HepG2 (cell line): ENCODE data around the gene CRYGS. TPM values are rescaled to one million over a fixed set of nuclear protein-coding genes. Genes with fewer than 3 reads are reported as not detected.

Experiments used
- CHD2 ChIP-seq: IDR thresholded peaks from 2 replicates; pipeline ENCODE4 v1.6.1; 2011; ENCODE audit warnings: low read depth, low read length, improper control_type of control experiment
- NFYC ChIP-seq: IDR thresholded peaks from 2 replicates; pipeline ENCODE4 v1.6.1; 2016; ENCODE audit warnings: missing genetic modification reagents, missing compliant biosample characterization
- NKX3-1 ChIP-seq: sonication (generic); formaldehyde crosslinking; IDR thresholded peaks from 2 replicates; pipeline ENCODE4 v1.5.0; 2020; ENCODE audit warnings: missing genetic modification reagents
- SIX1 ChIP-seq: sonication (generic); formaldehyde crosslinking; IDR thresholded peaks from 2 replicates; pipeline ENCODE4 v1.4.0; 2020; ENCODE audit warnings: missing genetic modification reagents, borderline replicate concordance
- SP2 ChIP-seq: sonication (generic); formaldehyde crosslinking; IDR thresholded peaks from 2 replicates; pipeline ENCODE4 v1.5.1; 2020; ENCODE audit warnings: mild to moderate bottlenecking, missing genetic modification reagents
- SYNCRIP ChIP-seq: fragments of 200-400 bp; formaldehyde crosslinking; IDR thresholded peaks from 2 replicates; pipeline ENCODE4 v1.6.1; 2018; ENCODE audit warnings: mild to moderate bottlenecking, low read depth, low read length; ENCODE audit not compliant: insufficient read depth
- ZFP1 ChIP-seq: IDR thresholded peaks from 2 replicates; pipeline ENCODE4 v1.6.1; 2016
- ZFP37 ChIP-seq: sonication (generic); formaldehyde crosslinking; IDR thresholded peaks from 2 replicates; pipeline ENCODE4 v1.4.0; 2020; ENCODE audit warnings: missing genetic modification reagents, borderline replicate concordance
- ZNF160 ChIP-seq: sonication (generic); formaldehyde crosslinking; IDR thresholded peaks from 2 replicates; pipeline ENCODE4 v1.8.0; 2022; ENCODE audit warnings: mild to moderate bottlenecking, inconsistent platforms, missing genetic modification reagents
- polyA plus RNA-seq, 8 experiments: library from polyadenylated mRNA; depleted of rRNA in 3 of 8; stranded (reverse) in 7 of 8; unstranded in 1 of 8; fragments of >200 nt; fragmentation: Illumina TruSeq in 4 of 8; extraction: Trizol in 4 of 8; gene quantifications; 2 replicates each; pipeline versions ENCODE4 v1.2.1 to v1.2.3, GENCODE V29; 2011 to 2016; ENCODE audit warnings: low read depth in 4 of 8, missing spikeins in 1 of 8, mixed read lengths in 1 of 8; ENCODE audit not compliant: insufficient read depth in 1 of 8
- total RNA-seq, 5 experiments: library from RNA; depleted of rRNA; stranded (reverse); fragments of >200 nt; fragmentation: Illumina TruSeq; extraction: Trizol; gene quantifications; 2 replicates each; pipeline ENCODE4 v1.2.3, GENCODE V29; 2016; ENCODE audit warnings: low read depth in 1 of 5
- TF ChIP-seq, protein P1 (sequence below): sonication (generic); formaldehyde crosslinking; IDR thresholded peaks from 2 replicates; pipeline ENCODE4 v1.9.0; 2021; ENCODE audit warnings: missing genetic modification reagents, borderline replicate concordance
- TF ChIP-seq, protein P2 (sequence below): sonication (generic); formaldehyde crosslinking; IDR thresholded peaks from 2 replicates; pipeline ENCODE4 v1.4.0; 2020; ENCODE audit warnings: missing genetic modification reagents, borderline replicate concordance

The CRYGS gene
- total and polyA plus RNA-seq, 2 of the 13 experiments (the other 11 are each of a cell fraction or from before 2014, with no cell fraction given) = 2.1 to 6.7 TPM

DNA sequence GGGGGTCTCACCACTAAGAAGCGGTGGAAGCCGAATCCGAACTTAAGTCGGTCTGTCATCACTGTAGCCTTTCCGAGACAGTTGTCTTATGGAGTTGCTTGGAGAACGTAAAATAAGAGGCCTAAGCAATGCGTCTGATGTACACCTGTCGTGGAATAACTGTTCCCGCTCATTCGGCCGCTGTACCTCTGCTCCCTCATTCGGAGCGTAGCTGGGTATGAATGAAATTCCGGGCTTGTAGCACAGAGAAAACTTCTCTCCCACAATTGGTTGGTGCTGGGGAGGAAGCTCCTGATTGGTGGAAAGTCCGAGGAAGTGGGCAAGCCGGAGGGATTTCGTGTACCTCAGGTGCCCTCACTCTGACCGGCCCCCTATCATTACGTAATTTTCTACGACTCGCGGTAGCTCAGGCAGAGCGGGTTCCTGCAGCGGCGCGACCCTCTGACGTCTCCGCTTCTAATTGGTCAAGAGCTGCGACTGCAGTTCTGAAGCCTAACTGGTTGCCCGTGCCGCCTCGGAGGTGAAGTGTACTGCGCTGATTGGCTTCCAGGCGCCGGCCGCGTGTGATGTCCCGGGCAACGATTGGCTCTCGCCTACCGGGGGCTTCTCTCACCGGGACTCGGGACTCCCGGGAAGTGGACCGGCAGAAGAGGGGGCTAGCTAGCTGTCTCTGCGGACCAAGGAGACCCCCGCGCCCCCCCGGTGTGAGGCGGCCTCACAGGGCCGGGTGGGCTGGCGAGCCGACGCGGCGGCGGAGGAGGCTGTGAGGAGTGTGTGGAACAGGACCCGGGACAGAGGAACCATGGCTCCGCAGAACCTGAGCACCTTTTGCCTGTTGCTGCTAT lies 26.1 kb upstream of the CRYGS start, which contains the start of gene DNAJB11 (continued):
- TF ChIP-seq, protein P1, sequence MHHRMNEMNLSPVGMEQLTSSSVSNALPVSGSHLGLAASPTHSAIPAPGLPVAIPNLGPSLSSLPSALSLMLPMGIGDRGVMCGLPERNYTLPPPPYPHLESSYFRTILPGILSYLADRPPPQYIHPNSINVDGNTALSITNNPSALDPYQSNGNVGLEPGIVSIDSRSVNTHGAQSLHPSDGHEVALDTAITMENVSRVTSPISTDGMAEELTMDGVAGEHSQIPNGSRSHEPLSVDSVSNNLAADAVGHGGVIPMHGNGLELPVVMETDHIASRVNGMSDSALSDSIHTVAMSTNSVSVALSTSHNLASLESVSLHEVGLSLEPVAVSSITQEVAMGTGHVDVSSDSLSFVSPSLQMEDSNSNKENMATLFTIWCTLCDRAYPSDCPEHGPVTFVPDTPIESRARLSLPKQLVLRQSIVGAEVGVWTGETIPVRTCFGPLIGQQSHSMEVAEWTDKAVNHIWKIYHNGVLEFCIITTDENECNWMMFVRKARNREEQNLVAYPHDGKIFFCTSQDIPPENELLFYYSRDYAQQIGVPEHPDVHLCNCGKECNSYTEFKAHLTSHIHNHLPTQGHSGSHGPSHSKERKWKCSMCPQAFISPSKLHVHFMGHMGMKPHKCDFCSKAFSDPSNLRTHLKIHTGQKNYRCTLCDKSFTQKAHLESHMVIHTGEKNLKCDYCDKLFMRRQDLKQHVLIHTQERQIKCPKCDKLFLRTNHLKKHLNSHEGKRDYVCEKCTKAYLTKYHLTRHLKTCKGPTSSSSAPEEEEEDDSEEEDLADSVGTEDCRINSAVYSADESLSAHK (CRISPR knock-in tag) = no peak
- peak; percentile 84; the same call in 1 of the 2 replicates for TF ChIP-seq ZFP1 (CRISPR knock-in tag)
- TF ChIP-seq NKX3-1 (CRISPR knock-in tag) = 0 out of 2 replicates have a peak, but pooled peaks have one; percentile 44
- TF ChIP-seq NFYC = peak; percentile 97
- TF ChIP-seq, protein P2, sequence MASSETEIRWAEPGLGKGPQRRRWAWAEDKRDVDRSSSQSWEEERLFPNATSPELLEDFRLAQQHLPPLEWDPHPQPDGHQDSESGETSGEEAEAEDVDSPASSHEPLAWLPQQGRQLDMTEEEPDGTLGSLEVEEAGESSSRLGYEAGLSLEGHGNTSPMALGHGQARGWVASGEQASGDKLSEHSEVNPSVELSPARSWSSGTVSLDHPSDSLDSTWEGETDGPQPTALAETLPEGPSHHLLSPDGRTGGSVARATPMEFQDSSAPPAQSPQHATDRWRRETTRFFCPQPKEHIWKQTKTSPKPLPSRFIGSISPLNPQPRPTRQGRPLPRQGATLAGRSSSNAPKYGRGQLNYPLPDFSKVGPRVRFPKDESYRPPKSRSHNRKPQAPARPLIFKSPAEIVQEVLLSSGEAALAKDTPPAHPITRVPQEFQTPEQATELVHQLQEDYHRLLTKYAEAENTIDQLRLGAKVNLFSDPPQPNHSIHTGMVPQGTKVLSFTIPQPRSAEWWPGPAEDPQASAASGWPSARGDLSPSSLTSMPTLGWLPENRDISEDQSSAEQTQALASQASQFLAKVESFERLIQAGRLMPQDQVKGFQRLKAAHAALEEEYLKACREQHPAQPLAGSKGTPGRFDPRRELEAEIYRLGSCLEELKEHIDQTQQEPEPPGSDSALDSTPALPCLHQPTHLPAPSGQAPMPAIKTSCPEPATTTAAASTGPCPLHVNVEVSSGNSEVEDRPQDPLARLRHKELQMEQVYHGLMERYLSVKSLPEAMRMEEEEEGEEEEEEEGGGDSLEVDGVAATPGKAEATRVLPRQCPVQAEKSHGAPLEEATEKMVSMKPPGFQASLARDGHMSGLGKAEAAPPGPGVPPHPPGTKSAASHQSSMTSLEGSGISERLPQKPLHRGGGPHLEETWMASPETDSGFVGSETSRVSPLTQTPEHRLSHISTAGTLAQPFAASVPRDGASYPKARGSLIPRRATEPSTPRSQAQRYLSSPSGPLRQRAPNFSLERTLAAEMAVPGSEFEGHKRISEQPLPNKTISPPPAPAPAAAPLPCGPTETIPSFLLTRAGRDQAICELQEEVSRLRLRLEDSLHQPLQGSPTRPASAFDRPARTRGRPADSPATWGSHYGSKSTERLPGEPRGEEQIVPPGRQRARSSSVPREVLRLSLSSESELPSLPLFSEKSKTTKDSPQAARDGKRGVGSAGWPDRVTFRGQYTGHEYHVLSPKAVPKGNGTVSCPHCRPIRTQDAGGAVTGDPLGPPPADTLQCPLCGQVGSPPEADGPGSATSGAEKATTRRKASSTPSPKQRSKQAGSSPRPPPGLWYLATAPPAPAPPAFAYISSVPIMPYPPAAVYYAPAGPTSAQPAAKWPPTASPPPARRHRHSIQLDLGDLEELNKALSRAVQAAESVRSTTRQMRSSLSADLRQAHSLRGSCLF (CRISPR knock-in tag) = no peak
- no peak for TF ChIP-seq SYNCRIP
- peak; percentile 31; the same call in 1 of the 2 replicates for TF ChIP-seq SIX1
- peak; percentile 85 for TF ChIP-seq SP2 (CRISPR knock-in tag)
- TF ChIP-seq CHD2 = peak; percentile 85
- TF ChIP-seq ZNF160 (CRISPR knock-in tag) = no peak
- TF ChIP-seq ZFP37 (CRISPR knock-in tag) = no peak
